HepG2 (cell line): ENCODE measurements around the gene RRAS. TPM values are rescaled to one million over a fixed set of nuclear protein-coding genes. Genes with fewer than 3 reads are reported as not detected.
A peak's percentile ranks its signal among the peaks of the same experiment; 100 is the strongest.

Experiments used
- ATAC-seq: fragments of 200-7000 bp; cut with Tn5 transposase; 3 replicates; pipeline ENCODE4 v1.9.1; 2020; ENCODE audit warnings: mild to moderate bottlenecking, moderate library complexity
- BruUV-seq: library from RNA; stranded (reverse); fragments of 400-500 nt; replicated peaks from 2 replicates; lab custom pipeline; 2021; lab: Mats Ljungman, UMichigan
- CTCF ChIA-PET: fragments of 300-600 bp; formaldehyde crosslinking; extraction: SDS; loops from one replicate; lab custom pipeline; 2021; ENCODE audit warnings: low total read pairs, inconsistent platforms, low intra/inter-chr PET ratio; lab: Yijun Ruan, JAX
- POLR2A ChIA-PET: fragments of 350-600 bp; sonication (Branson Sonifier 250); formaldehyde crosslinking; loops from one replicate; lab custom pipeline; 2020; ENCODE audit warnings: antibody characterized with exemption, inconsistent platforms; lab: Yijun Ruan, JAX
- DNase-seq: peaks from one replicate; pipeline ENCODE4 v3.0.0-alpha.2; 2015; ENCODE audit warnings: low spot score
- FAIRE-seq: peaks from 3 replicates; lab custom pipeline; 2011; peaks lifted over from hg19 to GRCh38; lab: Jason Lieb, UNC
- H2AFZ ChIP-seq: one replicate; pipeline ENCODE4 v1.6.1; 2011; ENCODE audit warnings: low read length, inconsistent platforms
- H3K27ac ChIP-seq: fragments of 300-600 bp; 3 replicates; pipeline ENCODE4 v1.8.0; 2011; ENCODE audit warnings: mixed run types, mild to moderate bottlenecking, mixed read lengths, low read length, inconsistent platforms; ENCODE audit not compliant: insufficient read depth; ENCODE audit errors: extremely low read length
- H3K27me3 ChIP-seq, 2 experiments: fragments of 200-600 bp in 1 of 2; 2 replicates in 1 of 2; 3 replicates in 1 of 2; pipeline versions ENCODE4 v1.6.0 to v1.8.0; 2011; ENCODE audit warnings: low read length in 2 of 2, mild to moderate bottlenecking in 2 of 2, moderate library complexity in 2 of 2, inconsistent platforms in 1 of 2; ENCODE audit not compliant: insufficient read depth in 2 of 2, control insufficient read depth in 1 of 2
- H3K36me3 ChIP-seq, 2 experiments: fragments of 200-600 bp in 1 of 2; replicated peaks in 1 of 2; 2 replicates in 1 of 2; 3 replicates in 1 of 2; pipeline versions ENCODE4 v1.5.1 to v1.8.0; 2011; ENCODE audit warnings: low read length in 2 of 2, inconsistent platforms in 1 of 2; ENCODE audit not compliant: insufficient read depth in 2 of 2, control insufficient read depth in 1 of 2
- H3K4me1 ChIP-seq: 2 replicates; pipeline ENCODE4 v1.5.1; 2012; ENCODE audit warnings: low read length, inconsistent platforms; ENCODE audit not compliant: insufficient read depth
- H3K4me2 ChIP-seq: 2 replicates; pipeline ENCODE4 v1.6.0; 2011; ENCODE audit warnings: low read depth, low read length, inconsistent platforms
- H3K4me3 ChIP-seq, 3 experiments: fragments of 200-600 bp in 1 of 3; sonication (generic), shearing (Covaris generic) in 1 of 3; replicated peaks in 1 of 3; 2 replicates each; pipeline ENCODE4 v1.5.1; 2011 to 2016; ENCODE audit warnings: low read length in 3 of 3, inconsistent platforms in 2 of 3, low read depth in 2 of 3, mild to moderate bottlenecking in 2 of 3, control low read depth in 1 of 3, mixed read lengths in 1 of 3; ENCODE audit not compliant: insufficient read depth in 1 of 3
- H3K79me2 ChIP-seq: one replicate; pipeline ENCODE4 v1.6.1; 2011; ENCODE audit warnings: low read length, inconsistent platforms; ENCODE audit not compliant: insufficient read depth
- H3K9ac ChIP-seq: 2 replicates; pipeline ENCODE4 v1.6.0; 2011; ENCODE audit warnings: mild to moderate bottlenecking, low read depth, low read length, inconsistent platforms; ENCODE audit not compliant: insufficient read depth
- H3K9me3 ChIP-seq: 2 replicates; pipeline ENCODE4 v1.5.1; 2012; ENCODE audit warnings: mild to moderate bottlenecking, low read length
- H4K20me1 ChIP-seq: 2 replicates; pipeline ENCODE4 v1.6.0; 2011; ENCODE audit warnings: inconsistent platforms, mild to moderate bottlenecking, low read length, moderate library complexity; ENCODE audit not compliant: insufficient read depth
- IRF2 ChIP-seq: IDR thresholded peaks from 2 replicates; pipeline ENCODE4 v1.6.1; 2018; ENCODE audit warnings: missing genetic modification reagents, missing compliant biosample characterization
- KDM6A ChIP-seq: IDR thresholded peaks from 2 replicates; pipeline ENCODE4 v1.6.1; 2016; ENCODE audit warnings: low read depth
- KLF15 ChIP-seq: sonication (generic); formaldehyde crosslinking; IDR thresholded peaks from 2 replicates; pipeline ENCODE4 v1.8.1; 2023; ENCODE audit warnings: borderline replicate concordance, mild to moderate bottlenecking, inconsistent platforms, missing genetic modification reagents, mixed read lengths
- MZF1 ChIP-seq: sonication (generic); formaldehyde crosslinking; IDR thresholded peaks from 2 replicates; pipeline ENCODE4 v1.8.1; 2023; ENCODE audit warnings: mild to moderate bottlenecking, missing genetic modification reagents, borderline replicate concordance
- PLRG1 ChIP-seq: fragments of 450-650 bp; conservative IDR thresholded peaks from 2 replicates; pipeline ENCODE4 v1.6.1; 2016
- ZMYM3 ChIP-seq: sonication (generic); formaldehyde crosslinking; IDR thresholded peaks from 2 replicates; pipeline ENCODE4 v1.5.1; 2020; ENCODE audit warnings: mild to moderate bottlenecking, missing genetic modification reagents
- ZNF253 ChIP-seq: sonication (generic); formaldehyde crosslinking; IDR thresholded peaks from 2 replicates; pipeline ENCODE4 v1.8.0; 2022; ENCODE audit warnings: mild to moderate bottlenecking, missing genetic modification reagents, borderline replicate concordance
- ZNF350 ChIP-seq: sonication (generic); formaldehyde crosslinking; IDR thresholded peaks from 2 replicates; pipeline ENCODE4 v1.4.0; 2020; ENCODE audit warnings: mild to moderate bottlenecking, low read depth, missing genetic modification reagents, borderline replicate concordance
- ZNF547 ChIP-seq: sonication (generic); formaldehyde crosslinking; IDR thresholded peaks from 2 replicates; pipeline ENCODE4 v1.5.1; 2020; ENCODE audit warnings: mild to moderate bottlenecking, missing genetic modification reagents
- ZNF629 ChIP-seq: sonication (generic); formaldehyde crosslinking; conservative IDR thresholded peaks from 2 replicates; pipeline ENCODE4 v1.5.0; 2020; ENCODE audit warnings: missing genetic modification reagents
- WGBS: methylation state at CpG from one replicate; pipeline ENCODE4 v1.1.6; 2017; ENCODE audit warnings: low lambda C conversion rate; 5-methylcytosine and 5-hydroxymethylcytosine counted together
- in situ Hi-C: cut with HindIII; loops from 2 replicates; pipeline ENCODE4 v1.10.0; 2017; ENCODE audit warnings: low pct_unique_long_range_greater_than_20kb; ENCODE audit not compliant: extremely low pct_ligation_motif_present
- intact Hi-C: fragments of 100-400 bp; cut with micrococcal nuclease; formaldehyde crosslinking; loops from one replicate; pipeline ENCODE4 v1.10.0; 2022; ENCODE audit not compliant: unreplicated experiment
- polyA plus RNA-seq, 8 experiments: library from polyadenylated mRNA; depleted of rRNA in 3 of 8; stranded (reverse) in 7 of 8; unstranded in 1 of 8; fragments of >200 nt; fragmentation: Illumina TruSeq in 4 of 8; extraction: Trizol in 4 of 8; gene quantifications; 2 replicates each; pipeline versions ENCODE4 v1.2.1 to v1.2.3, GENCODE V29; 2011 to 2016; ENCODE audit warnings: low read depth in 4 of 8, missing spikeins in 1 of 8, mixed read lengths in 1 of 8; ENCODE audit not compliant: insufficient read depth in 1 of 8
- total RNA-seq, 5 experiments: library from RNA; depleted of rRNA; stranded (reverse); fragments of >200 nt; fragmentation: Illumina TruSeq; extraction: Trizol; gene quantifications; 2 replicates each; pipeline ENCODE4 v1.2.3, GENCODE V29; 2016; ENCODE audit warnings: low read depth in 1 of 5
- TF ChIP-seq, protein P1 (sequence below): sonication (generic); formaldehyde crosslinking; IDR thresholded peaks from 2 replicates; pipeline ENCODE4 v1.5.0; 2020; ENCODE audit warnings: missing genetic modification reagents
- TF ChIP-seq, protein P2 (sequence below): sonication (generic); formaldehyde crosslinking; IDR thresholded peaks from 2 replicates; pipeline ENCODE4 v1.5.0; 2020; ENCODE audit warnings: mild to moderate bottlenecking, low read depth, missing genetic modification reagents, borderline replicate concordance

RRAS gene
- total and polyA plus RNA-seq, 2 of the 13 experiments (the other 11 are each of a cell fraction or from before 2014, with no cell fraction given), result 1.5 to 12.0 TPM

DNA sequence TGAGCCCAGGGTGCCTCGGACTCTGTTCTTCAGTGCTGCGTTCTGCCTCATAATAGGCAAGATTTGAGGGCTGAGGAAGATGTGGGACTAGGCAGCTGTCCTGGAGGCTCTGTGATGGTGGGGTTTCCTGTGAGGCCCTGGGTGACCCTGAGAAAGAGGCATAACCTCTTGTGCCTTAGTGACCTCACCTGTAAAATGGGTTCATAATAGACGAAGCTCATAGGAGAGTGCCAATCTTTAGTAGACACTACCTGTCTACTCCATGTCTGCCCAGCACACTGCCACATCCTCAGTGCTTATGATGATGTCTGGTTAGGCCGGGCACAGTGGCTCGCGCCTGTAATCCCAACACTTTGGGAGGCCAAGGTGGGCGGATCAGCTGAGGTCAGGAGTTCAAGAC is 23.4 kb downstream of the RRAS start:
- intact Hi-C loops, result loop anchor here (1.0 kb wide), 1 partner anchor 15 kb away; no protein-coding TSS in a partner anchor
- FAIRE-seq, result no peak
- no peak for TF ChIP-seq ZNF350
- no peak for TF ChIP-seq ZNF547 (CRISPR knock-in tag)
- no peak for TF ChIP-seq KLF15
- no peak for TF ChIP-seq MZF1 (CRISPR knock-in tag)
- no peak for TF ChIP-seq KDM6A (CRISPR knock-in tag)
- no peak for TF ChIP-seq PLRG1
- TF ChIP-seq ZNF629, result peak; percentile 90
- TF ChIP-seq ZNF253 (CRISPR knock-in tag), result no peak
- TF ChIP-seq, protein P1, sequence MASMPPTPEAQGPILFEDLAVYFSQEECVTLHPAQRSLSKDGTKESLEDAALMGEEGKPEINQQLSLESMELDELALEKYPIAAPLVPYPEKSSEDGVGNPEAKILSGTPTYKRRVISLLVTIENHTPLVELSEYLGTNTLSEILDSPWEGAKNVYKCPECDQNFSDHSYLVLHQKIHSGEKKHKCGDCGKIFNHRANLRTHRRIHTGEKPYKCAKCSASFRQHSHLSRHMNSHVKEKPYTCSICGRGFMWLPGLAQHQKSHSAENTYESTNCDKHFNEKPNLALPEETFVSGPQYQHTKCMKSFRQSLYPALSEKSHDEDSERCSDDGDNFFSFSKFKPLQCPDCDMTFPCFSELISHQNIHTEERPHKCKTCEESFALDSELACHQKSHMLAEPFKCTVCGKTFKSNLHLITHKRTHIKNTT (CRISPR knock-in tag), result no peak
- TF ChIP-seq IRF2 (CRISPR knock-in tag), result no peak
- TF ChIP-seq, protein P2, sequence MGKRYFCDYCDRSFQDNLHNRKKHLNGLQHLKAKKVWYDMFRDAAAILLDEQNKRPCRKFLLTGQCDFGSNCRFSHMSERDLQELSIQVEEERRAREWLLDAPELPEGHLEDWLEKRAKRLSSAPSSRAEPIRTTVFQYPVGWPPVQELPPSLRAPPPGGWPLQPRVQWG (CRISPR knock-in tag), result no peak
- TF ChIP-seq ZMYM3 (CRISPR knock-in tag), result peak; percentile 58; the same call in 1 of the 2 replicates
- TF ChIP-seq, all 625 proteins: peak for 2
- no peak overlapping the region for H3K27ac ChIP-seq
- peaks cover 3% of the 10 kb centered on the region for H4K20me1 ChIP-seq
- H3K36me3 ChIP-seq, result peaks cover 21 to 51% of the 10 kb centered on the region in 2 experiments; a peak in 4 of 5 replicates
- ATAC-seq (no peak), DNase-seq (no peak)
- H3K4me2 ChIP-seq, result no peak overlapping the region
- H3K4me1 ChIP-seq, result peaks cover 17% of the 10 kb centered on the region
- peaks cover 3% of the 10 kb centered on the region for H3K79me2 ChIP-seq
- H3K4me3 ChIP-seq, result no peak overlapping the region
- H2AFZ ChIP-seq, result no peak overlapping the region
- ChIA-PET CTCF (no interaction called here), POLR2A (no interaction called here)
- H3K27me3 ChIP-seq, result no peaks in the 10 kb centered on the region
- no peak overlapping the region for H3K9ac ChIP-seq
- BruUV-seq, result no TSS peak
- no peaks in the 10 kb centered on the region for H3K9me3 ChIP-seq
- in situ Hi-C loops, result no loop called here
- WGBS, result 100% methylated on average over 7 of the region's 7 CpGs
